SHP77 (cell line): ENCODE measurements around the gene TLE6.
"Not testable (repeated sequence)": the region's sequence is repeated elsewhere in the genome, so short reads cannot be mapped to it uniquely, and the experiment has no call there.

ENCODE experiments used
- DNase-seq, 2 experiments: peaks; one replicate each; lab custom pipeline; 2025; lab: John Stamatoyannopoulos, UW

Gene TLE6

GRCh38 chr19:3004522-3004921 lies 27.2 kb downstream of the TLE6 start:
- no peak for DNase-seq

DNA sequence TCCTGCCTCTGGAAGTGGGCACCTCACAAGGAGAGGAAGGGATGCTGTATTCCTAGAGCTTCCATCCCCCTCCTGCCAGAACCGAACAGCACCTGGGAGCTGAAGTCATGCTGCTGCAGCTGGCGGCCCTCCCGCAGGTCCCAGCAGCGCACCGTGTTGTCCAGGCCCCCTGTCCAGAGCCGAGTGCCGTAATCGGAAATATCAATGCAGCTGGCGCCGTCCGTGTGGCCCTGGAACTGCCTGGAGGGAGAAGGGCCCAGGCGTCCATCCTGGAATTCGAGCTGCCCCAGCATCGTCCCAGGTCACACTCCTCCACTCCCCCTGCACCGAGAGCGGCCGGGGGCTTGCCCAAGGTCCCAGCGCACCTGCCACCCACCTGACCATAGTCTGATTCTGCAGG lies 28.0 kb downstream of the TLE6 start:
- DNase-seq, result no peak

- no peak for DNase-seq
Measured at GRCh38 chr19:3006075-3006767, 28.9 kb downstream of the TLE6 start.

GRCh38 chr19:3007975-3008374 lies 30.6 kb downstream of the TLE6 start:
- DNase-seq, result no peak

DNA sequence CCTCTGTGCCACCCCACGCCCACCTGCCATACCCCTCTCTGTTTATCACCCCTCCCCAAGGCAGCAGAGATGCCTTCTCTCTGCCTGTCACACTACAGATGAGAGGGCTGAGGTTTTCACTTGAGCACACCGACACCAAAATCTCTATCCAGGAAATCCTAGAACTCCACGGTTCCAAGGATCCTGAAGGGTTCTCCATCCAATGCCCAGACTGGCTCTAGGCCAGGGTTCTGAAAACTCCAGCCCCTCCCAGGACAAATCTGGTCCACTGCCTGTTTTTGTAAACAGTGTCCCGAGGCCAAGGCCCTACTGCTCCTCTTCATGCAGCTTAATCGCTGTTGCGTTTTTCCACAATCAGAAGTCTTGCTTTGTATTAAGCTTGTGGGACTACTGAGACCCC lies 31.6 kb downstream of the TLE6 start:
- DNase-seq, result no peak

DNA sequence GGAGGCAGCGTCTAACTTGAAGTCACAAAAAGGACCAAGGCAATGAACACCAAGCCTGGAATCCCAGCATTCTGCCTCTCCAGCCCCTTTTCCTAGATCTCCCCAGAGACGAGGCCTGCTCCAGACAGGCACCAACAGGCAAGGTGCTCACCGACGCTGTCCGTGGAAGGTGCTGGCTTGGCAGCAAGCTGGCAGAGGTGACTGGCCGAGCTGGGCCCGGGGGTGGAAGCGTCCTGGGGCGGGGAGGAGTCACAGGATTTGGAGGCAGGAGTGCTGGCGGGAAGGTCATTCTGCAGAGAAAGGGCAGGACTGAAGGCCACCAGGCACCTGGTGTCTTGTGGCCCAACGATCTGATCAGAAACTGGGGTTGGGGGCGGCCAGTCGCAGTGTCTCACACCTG lies 33.5 kb downstream of the TLE6 start:
- no peak for DNase-seq

DNA sequence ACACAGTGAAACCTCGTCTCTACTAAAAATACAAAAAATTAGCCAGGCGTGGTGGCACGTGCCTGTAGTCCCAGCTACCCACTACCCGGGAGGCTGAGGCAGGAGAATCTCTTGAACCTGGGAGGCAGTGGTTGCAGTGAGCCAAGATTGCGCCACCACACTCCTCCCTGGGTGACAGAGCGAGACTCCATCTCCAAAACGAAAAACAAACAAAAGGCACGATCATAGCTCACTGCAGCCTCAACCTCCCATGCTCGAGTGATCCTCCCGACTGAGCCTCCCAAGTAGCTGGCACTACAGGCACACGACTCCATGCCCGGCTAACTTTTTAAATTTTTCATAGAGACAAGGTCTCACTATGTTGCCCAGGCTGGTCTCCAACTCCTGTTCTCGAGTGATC lies 34.7 kb downstream of the TLE6 start:
- DNase-seq, result not testable (repeated sequence)

DNA sequence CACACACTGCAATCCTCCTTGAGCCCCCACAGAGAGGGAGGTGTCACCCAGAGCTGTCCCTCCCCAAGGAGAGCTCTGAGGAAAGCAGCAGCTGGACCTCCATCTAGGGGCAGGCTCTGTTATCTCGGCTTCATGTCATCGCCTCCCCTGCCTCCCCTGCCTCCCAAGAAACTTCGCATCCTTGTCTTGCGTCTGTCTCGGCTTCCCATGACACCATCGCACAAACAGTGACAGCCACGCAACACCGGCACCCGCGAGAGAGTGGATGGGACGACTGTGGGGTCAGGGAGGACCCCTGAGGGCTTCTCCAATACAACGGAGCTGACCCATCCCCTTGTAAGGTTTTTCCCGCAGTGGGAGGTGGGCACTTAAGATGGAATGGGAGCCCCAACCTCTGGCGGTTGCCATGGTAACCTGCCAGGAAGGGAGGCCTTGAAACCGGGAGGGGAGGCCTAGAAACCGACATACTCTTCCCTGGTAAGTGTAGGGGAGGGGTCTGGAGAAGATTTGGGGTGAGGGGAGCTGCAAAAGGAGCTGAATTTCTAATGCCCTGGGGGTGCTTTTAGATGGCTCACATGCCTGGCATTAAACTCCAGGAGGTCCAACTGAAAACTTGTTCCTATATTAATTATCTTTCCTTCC lies 35.4 kb downstream of the TLE6 start:
- no peak for DNase-seq

GRCh38 chr19:3013263-3013725 lies 35.9 kb downstream of the TLE6 start:
- no peak for DNase-seq

DNA sequence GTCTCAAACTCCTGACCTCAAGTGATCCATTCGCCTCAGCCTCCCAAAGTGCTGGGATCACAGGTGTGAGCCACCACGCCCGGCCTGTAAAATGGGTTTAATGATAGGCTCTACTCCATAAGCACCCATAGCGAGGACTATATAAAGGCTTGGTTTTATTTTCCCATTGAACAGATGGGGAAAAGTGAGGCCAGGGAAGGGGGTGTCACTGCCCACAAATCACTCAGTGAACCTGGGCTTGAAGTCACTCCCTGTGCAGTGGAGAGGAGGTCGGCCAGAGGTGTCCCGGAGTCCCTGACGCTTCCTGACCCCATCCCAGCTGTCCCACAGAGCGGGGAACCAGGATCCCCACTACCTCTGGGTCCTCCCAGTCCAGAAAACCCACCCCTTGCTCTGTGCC lies 36.8 kb downstream of the TLE6 start:
- no peak for DNase-seq

DNA sequence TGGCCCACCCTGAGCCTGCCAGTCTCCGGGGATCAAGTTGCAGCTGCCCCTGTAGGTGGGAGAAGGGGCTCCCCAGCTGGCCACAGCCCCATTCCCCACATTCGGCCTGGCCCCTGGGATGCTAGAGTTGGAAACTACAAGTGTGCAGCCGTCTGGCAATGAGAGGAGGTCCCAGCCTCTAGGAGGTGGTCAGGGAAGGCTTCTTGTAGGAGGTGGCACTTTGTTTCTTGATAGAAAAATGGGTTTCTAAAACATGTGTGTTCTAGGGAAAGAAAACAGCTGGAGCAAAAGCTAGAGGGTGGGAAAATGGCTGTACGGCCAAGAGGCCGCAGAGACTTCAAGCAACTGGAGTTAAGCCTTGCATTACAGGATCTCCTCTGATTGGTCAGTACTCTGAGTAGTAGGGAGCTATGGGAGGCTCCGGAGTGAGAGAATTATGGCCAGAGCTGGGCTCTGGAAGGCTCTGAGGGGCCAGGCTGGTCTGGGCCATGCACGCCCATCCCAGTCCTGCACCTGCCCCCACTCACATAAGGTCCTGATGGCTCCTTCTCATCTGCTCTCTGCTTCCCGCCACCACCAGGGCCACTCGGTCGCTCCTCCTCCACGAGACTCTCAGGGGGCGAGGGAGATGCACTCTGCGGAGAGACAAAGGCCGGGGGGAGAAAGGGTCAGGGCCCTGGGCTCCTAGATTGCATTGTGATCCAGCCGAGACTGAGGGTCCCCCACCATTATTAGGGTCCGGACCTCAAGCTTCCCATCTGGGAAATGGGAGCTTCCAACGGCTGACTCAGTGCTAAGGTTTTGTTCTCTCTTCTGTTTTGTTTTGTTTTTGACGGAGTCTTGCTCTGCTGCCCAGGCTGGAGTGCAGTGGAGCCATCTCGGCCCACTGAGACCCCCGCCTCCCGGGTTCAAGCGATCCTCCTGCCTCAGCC lies 38.0 kb downstream of the TLE6 start:
- DNase-seq, result no peak

- no peak for DNase-seq
Measured at GRCh38 chr19:3017923-3018322, 40.6 kb downstream of the TLE6 start.

DNA sequence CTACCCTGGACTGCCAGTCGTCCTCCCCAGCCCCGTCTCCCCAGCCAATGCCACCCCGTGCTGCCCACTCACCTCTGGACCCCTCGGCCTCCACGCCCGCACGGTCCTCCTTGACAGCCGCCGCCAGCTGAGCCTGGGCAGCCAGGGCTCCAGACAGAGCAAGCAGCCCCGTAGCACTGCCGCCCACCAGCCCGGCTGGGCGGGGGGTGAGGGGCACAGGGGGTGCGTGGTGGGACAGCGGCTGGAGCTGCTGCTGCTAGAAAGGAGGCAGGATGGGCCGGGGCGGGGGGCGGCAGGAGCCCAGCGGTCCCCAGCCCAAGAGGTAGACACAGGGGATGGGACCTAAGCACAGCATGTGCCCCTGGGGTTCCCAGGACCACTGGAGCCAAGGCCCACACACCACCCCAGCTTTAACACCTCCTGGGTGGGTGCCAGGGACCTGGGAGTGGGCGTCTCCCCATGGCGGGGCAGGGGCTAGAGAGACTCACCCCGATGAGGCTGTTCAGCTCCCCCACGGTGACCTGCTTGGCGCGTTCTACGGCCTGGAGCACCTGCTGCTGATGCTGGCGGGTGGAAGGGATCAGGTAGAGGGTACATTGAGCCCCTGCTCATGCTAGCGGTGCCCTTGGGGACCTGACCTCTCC lies 42.0 kb downstream of the TLE6 start:
- DNase-seq, result no peak

GRCh38 chr19:3020321-3020960 lies 43.1 kb downstream of the TLE6 start:
- DNase-seq, result no peak

- no peak for DNase-seq
Measured at GRCh38 chr19:3024509-3024869, 47.1 kb downstream of the TLE6 start.

DNA sequence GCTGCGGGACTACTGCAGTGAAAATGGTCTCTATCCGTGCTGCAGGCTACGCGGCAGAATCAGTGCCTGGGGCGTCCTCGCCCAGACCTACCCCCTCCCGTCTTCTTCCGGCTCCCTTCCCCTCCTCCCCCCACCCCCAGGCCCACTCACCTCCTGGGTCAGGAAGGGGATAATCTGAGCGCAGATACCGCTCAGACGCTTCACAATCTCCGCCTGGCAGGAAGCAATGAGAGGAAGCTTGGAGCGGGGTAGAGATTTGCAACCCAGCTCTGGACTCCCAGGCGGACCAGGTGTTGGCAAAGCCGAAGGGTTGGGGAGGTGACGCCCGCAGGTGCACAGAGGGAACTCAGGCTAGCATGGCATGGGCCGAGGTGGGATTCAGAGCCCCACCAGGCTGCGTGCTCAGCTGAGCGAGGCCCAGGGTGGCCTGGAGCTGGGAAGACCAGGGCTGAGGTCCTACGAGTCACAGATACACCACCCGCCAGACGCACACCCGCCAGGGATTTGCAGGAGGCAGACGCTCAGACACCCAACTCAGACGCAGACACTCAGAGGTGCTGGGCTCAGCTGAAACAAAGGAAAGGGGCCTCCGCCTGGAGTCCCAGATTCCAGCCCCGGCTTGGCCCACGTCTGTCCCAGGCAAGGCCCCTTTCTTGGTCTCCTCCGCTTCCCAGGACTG lies 47.6 kb downstream of the TLE6 start:
- no peak for DNase-seq

GRCh38 chr19:3025549-3025886 lies 48.2 kb downstream of the TLE6 start:
- no peak for DNase-seq

GRCh38 chr19:3026768-3027167 lies 49.4 kb downstream of the TLE6 start:
- no peak for DNase-seq

DNA sequence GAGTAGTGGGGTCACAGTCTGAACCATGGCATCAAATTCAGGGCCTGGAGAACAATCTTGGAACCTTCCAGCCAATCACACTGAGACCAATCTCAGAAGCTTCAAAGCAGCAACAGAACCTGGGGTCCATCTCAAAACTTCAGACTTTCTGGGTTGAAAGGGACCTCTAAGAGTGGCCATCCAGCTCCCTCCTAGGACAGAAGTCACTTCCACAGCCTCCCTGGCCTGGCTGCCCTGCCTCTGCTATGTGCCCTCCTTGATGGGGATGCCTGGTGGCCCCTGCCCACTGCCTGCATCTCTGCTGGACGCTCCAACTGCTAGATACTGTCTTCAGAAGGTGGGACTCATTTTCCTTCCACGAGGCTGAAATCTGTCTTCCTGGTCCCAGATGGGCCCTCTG lies 49.9 kb downstream of the TLE6 start:
- DNase-seq, result no peak

GRCh38 chr19:3027981-3028304 lies 50.6 kb downstream of the TLE6 start:
- no peak for DNase-seq

DNA sequence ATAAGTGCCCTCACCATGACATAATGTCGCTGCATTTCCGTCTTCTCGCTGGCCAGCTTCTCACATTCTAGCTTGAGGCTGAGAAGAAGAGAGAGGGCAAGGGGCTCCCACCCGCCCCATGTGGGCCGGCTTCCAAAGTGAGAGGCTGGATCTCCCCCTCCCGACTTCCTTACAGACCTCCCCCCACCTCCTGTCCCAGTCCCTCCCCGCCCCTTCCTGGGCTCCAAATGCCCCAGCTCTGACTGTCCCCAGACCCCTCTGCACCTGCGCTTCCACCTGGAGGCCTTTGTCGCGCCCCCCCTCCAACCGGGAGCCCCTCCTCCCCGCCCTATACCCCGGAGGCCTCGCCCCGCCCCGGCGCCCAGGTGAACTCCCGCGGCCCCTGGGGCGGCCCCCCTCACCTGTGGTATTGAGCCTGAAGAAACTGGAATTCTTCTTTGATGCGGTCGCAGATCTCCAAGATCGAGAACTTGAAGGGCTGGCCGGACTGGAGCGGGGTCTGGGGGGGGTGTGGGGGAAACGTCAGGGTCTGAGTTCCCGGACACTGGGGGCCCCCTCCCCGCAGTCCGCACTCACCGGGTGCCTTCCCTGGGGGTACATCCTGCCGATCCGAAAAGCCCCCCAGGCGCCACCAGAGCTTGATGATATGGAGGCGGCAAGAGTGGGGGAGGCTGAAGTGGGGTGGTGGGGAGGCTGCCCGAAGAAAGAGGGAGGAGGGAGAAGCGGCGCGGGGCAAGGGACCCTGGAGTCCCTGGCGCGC lies 51.1 kb downstream of the TLE6 start:
- no peak for DNase-seq
